BLaER1 treated with 17β-estradiol and CSF1 and Interleukin-3, amounts not matched to agents 10 nM and 100 nM (cell line): ENCODE measurements around the gene TMEM107.
"Not testable (repeated sequence)": the region's sequence is repeated elsewhere in the genome, so short reads cannot be mapped to it uniquely, and the experiment has no call there.

Experiments used
- H3K27ac ChIP-seq, 11 experiments: shearing (Covaris generic); formaldehyde crosslinking; 2 replicates each; pipeline ENCODE4 v1.8.1; 2022
- H3K27me3 ChIP-seq, 11 experiments: shearing (Covaris generic); formaldehyde crosslinking; 2 replicates each; pipeline ENCODE4 v1.8.1; 2022
- H3K36me3 ChIP-seq, 11 experiments: shearing (Covaris generic); formaldehyde crosslinking; 2 replicates each; pipeline ENCODE4 v1.8.1; 2022
- H3K4me1 ChIP-seq, 10 experiments: shearing (Covaris generic); formaldehyde crosslinking; 2 replicates each; pipeline ENCODE4 v1.8.1; 2022
- H3K4me2 ChIP-seq, 11 experiments: shearing (Covaris generic); formaldehyde crosslinking; 2 replicates each; pipeline ENCODE4 v1.8.1; 2022
- H3K4me3 ChIP-seq, 10 experiments: shearing (Covaris generic); formaldehyde crosslinking; 2 replicates each; pipeline ENCODE4 v1.8.1; 2022
- H3K9ac ChIP-seq, 11 experiments: shearing (Covaris generic); formaldehyde crosslinking; 2 replicates each; pipeline ENCODE4 v1.8.1; 2022
- H3K9me3 ChIP-seq, 11 experiments: shearing (Covaris generic); formaldehyde crosslinking; replicated peaks in 1 of 11; 2 replicates each; pipeline ENCODE4 v1.8.1; 2022
- H4K20me1 ChIP-seq, 11 experiments: shearing (Covaris generic); formaldehyde crosslinking; 2 replicates each; pipeline ENCODE4 v1.8.1; 2022
- Cebpa-rat ChIP-seq, 11 experiments: shearing (Covaris generic); IDR thresholded peaks; 2 replicates each; pipeline ENCODE4 v1.8.1; 2022

Gene TMEM107

DNA sequence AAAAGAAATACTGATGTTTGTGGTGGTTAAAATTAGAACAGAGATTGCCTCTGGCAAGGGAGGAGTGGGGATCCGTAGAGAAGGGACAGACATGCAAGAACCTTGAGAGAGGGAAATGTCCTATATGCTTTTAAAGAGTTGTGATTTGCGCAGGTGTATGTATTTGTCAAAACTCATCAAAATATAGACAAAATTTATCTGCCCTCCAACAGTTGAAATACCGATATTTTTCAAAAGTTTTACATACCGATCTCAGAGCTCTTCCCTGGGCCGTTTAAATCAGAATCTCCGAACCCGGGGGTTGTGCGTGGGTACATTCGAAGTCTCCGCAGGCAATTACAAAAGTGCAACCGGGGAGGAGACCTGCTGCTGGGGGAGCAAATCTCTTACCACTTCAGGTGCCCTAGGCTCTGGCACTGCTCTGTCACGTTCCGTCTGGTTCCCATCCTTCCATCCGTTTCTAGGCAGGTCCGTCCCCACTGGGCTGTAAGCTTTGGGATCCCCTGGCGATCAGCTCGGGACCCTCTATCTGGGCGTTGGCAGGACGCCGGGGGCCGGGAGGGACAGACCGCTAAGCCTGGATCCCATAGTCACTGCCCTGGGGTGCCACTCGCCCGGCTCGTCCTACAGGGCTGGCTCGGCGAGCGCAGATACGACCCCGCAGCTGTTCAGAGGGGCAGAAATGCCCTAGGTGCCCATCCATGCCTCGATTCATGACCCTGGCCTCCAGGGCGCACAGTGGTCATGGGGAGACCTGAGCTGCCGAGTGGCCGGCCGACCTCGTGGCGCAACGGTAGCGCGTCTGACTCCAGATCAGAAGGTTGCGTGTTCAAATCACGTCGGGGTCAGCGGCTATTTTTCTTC lies 9.6 kb upstream of the TMEM107 start:
- Histone ChIP-seq H3K4me3 (peak overlapping the region; percentile 71 to 88 (median 78)), H3K9ac (peak overlapping the region; percentile 71 to 93 (median 83)), H3K4me2 (peak overlapping the region; percentile 85 to 100 (median 98)), H3K4me1 (peaks cover 21 to 39% (median 31%) of the 10 kb centered on the region in 10 experiments), H3K36me3 (no peaks in the 10 kb centered on the region), H4K20me1 (peaks cover 15 to 36% (median 20%) of the 10 kb centered on the region in 11 experiments; a peak in 19 of 22 replicates), H3K9me3 (no peaks in the 10 kb centered on the region), H3K27me3 (no peaks in the 10 kb centered on the region), H3K27ac (peak overlapping the region; percentile 52 to 91 (median 83); a peak in 21 of 22 replicates)
- TF ChIP-seq Cebpa-rat (IDR thresholded peaks at IDR 0.05), result no peak

DNA sequence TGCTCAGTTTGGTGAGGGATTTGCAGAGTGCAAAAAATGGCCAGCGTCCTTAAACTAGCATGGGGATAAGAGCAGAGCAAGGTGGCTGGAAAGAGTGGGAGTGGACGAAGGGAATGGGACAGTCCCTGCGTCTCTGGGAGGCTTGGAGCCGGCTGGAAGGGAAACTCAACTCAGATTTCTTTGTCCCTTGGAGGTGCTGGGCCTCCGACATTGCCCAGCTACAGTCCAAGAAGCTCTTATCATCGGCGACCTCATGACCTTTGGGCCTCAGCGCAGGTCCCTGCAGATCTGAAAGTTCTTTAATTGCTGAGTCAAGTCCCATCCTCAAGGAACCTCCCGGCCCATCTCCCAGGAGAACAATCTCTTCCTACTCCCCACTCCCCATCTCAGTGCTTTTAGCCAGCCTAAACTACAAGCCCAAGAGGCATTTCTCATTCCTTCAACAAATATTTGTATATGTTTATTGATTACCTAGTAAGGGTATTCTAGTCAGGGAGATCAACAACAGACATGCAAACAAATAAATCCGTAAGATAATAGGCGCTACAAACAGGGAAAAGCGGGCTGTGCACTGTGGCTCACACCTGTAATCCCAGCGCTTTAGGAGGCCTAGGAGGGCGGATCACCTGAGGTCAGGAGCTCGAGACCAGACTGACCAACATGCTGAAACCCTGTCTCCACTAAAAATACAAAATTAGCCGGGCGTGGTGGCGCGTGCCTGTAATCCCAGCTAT lies 985 bp upstream of the TMEM107 start:
- H3K4me1 ChIP-seq, result peaks cover 35 to 48% (median 42%) of the 10 kb centered on the region in 10 experiments
- no peaks in the 10 kb centered on the region for H3K27me3 ChIP-seq
- H3K27ac ChIP-seq, result peak overlapping the region; percentile 58 to 99 (median 95); a peak in 21 of 22 replicates
- H4K20me1 ChIP-seq, result no peaks in the 10 kb centered on the region
- H3K4me2 ChIP-seq, result peak overlapping the region; percentile 90 to 99 (median 95)
- no peak for TF ChIP-seq Cebpa-rat (IDR thresholded peaks at IDR 0.05)
- H3K36me3 ChIP-seq, result no peaks in the 10 kb centered on the region
- peak overlapping the region; percentile 84 to 94 (median 92) for H3K9ac ChIP-seq
- no peaks in the 10 kb centered on the region for H3K9me3 ChIP-seq
- peak overlapping the region in 9 of 10 experiments; percentile 59 to 75 (median 68); a peak in 19 of 20 replicates for H3K4me3 ChIP-seq

GRCh38 chr17:8175795-8176196 lies 384 bp downstream of the TMEM107 start:
- H3K4me1 ChIP-seq, result peaks cover 45 to 58% (median 55%) of the 10 kb centered on the region in 10 experiments
- H3K4me3 ChIP-seq, result peak overlapping the region; percentile 59 to 75 (median 68)
- TF ChIP-seq Cebpa-rat (IDR thresholded peaks at IDR 0.05), result no peak
- no peaks in the 10 kb centered on the region for H4K20me1 ChIP-seq
- no peaks in the 10 kb centered on the region for H3K36me3 ChIP-seq
- no peaks in the 10 kb centered on the region for H3K27me3 ChIP-seq
- H3K27ac ChIP-seq, result peak overlapping the region; percentile 58 to 99 (median 95)
- peak overlapping the region; percentile 90 to 99 (median 95) for H3K4me2 ChIP-seq
- peak overlapping the region; percentile 84 to 94 (median 92) for H3K9ac ChIP-seq
- H3K9me3 ChIP-seq, result no peaks in the 10 kb centered on the region

DNA sequence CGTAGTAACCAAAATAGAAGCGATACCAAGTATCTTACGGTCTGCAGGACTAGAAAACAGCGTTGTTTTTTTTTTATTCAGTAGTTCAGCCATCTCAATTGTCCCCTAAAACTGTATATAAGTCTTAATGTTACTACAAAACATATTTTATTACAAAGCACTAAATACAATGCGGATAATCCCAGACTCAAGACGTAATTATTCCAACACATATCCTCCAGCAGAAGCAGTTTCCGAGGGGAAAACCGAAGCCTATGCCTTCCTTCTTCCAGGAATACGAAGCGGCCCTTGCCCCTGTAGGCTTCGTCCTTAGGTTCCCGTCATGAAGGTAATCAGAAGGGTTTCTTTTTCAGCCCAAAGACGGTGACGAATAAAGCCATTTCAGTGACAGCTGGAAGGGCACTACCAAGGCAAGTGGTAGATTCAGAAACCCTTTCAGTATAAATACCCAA lies 2.3 kb downstream of the TMEM107 start:
- Histone ChIP-seq H3K27me3 (no peaks in the 10 kb centered on the region), H3K36me3 (no peaks in the 10 kb centered on the region), H4K20me1 (no peaks in the 10 kb centered on the region), H3K4me1 (peaks cover 47 to 70% (median 67%) of the 10 kb centered on the region in 10 experiments), H3K9me3 (no peaks in the 10 kb centered on the region), H3K4me2 (peak overlapping the region; percentile 90 to 99 (median 95)), H3K27ac (peak overlapping the region; percentile 94 to 99 (median 97)), H3K4me3 (peak overlapping the region; percentile 47 to 75 (median 57)), H3K9ac (peak overlapping the region; percentile 90 to 96 (median 93))
- TF ChIP-seq Cebpa-rat (IDR thresholded peaks at IDR 0.05), result no peak

- TF ChIP-seq Cebpa-rat (IDR thresholded peaks at IDR 0.05), result peak in 5 of 11 experiments; percentile 40 to 67 (median 60); a peak in 8 of 22 replicates
- H4K20me1 ChIP-seq, result no peaks in the 10 kb centered on the region
- H3K9me3 ChIP-seq, result no peaks in the 10 kb centered on the region
- peak overlapping the region; percentile 94 to 99 (median 97) for H3K27ac ChIP-seq
- H3K4me2 ChIP-seq, result peak overlapping the region; percentile 90 to 99 (median 95)
- peak overlapping the region; percentile 47 to 75 (median 57) for H3K4me3 ChIP-seq
- no peaks in the 10 kb centered on the region for H3K27me3 ChIP-seq
- peaks cover 47 to 70% (median 67%) of the 10 kb centered on the region in 10 experiments for H3K4me1 ChIP-seq
- peak overlapping the region; percentile 90 to 96 (median 93) for H3K9ac ChIP-seq
- no peaks in the 10 kb centered on the region for H3K36me3 ChIP-seq
Observed at GRCh38 chr17:8173056-8173870, 2.9 kb downstream of the TMEM107 start.

GRCh38 chr17:8170186-8170585 lies 6.0 kb downstream of the TMEM107 start:
- H3K36me3 ChIP-seq, H4K20me1 ChIP-seq, H3K4me3 ChIP-seq, H3K9me3 ChIP-seq, H3K27me3 ChIP-seq: not testable (repeated sequence)
- H3K4me1 ChIP-seq, result peaks cover 36 to 52% (median 49%) of the 10 kb centered on the region in 10 experiments
- H3K9ac ChIP-seq, result 0 out of 22 replicates have a peak overlapping the region, but pooled peaks of 2 of the 11 experiments have one; percentile 6 to 9
- peak overlapping the region in 1 of 11 experiments; percentile 39; a peak in 1 of 22 replicates for H3K27ac ChIP-seq
- H3K4me2 ChIP-seq, result peak overlapping the region in 8 of 11 experiments; percentile 5 to 98 (median 46); a peak in 11 of 22 replicates

GRCh38 chr17:8167526-8167925 lies 8.7 kb downstream of the TMEM107 start:
- Histone ChIP-seq H4K20me1 (peaks cover 0 to under 1% (median 0%) of the 10 kb centered on the region in 11 experiments; a peak in 2 of 22 replicates), H3K9me3 (no peaks in the 10 kb centered on the region), H3K27me3 (no peaks in the 10 kb centered on the region), H3K27ac (no peak overlapping the region), H3K9ac (peak overlapping the region in 4 of 11 experiments; percentile 8 to 19 (median 17); a peak in 2 of 22 replicates), H3K4me1 (peaks cover 40 to 54% (median 51%) of the 10 kb centered on the region in 10 experiments), H3K36me3 (no peaks in the 10 kb centered on the region), H3K4me3 (no peak overlapping the region), H3K4me2 (no peak overlapping the region)
- TF ChIP-seq Cebpa-rat (IDR thresholded peaks at IDR 0.05), result no peak

- H3K9ac ChIP-seq, result peak overlapping the region in 3 of 11 experiments; percentile 18 to 31 (median 26); a peak in 2 of 22 replicates
Observed at GRCh38 chr17:8166731-8167130, 9.4 kb downstream of the TMEM107 start.

More at GRCh38 chr17:8166731-8167130, 9.4 kb downstream of the TMEM107 start:
- TF ChIP-seq Cebpa-rat (IDR thresholded peaks at IDR 0.05), result no peak
- Histone ChIP-seq H3K36me3 (peaks cover 0 to under 1% (median 0%) of the 10 kb centered on the region in 11 experiments; a peak in 3 of 22 replicates), H3K27ac (no peak overlapping the region), H3K4me1 (peaks cover 38 to 52% (median 47%) of the 10 kb centered on the region in 10 experiments), H3K4me3 (no peak overlapping the region), H4K20me1 (peaks cover 0 to 8% (median 5%) of the 10 kb centered on the region in 11 experiments; a peak in 16 of 22 replicates), H3K9me3 (no peaks in the 10 kb centered on the region), H3K4me2 (no peak overlapping the region), H3K27me3 (no peaks in the 10 kb centered on the region)
